WTC11 (cell line): ENCODE measurements around the gene USP22. TPM values are rescaled to one million over a fixed set of nuclear protein-coding genes. Genes with fewer than 3 reads are reported as not detected.

Source experiments
- ATAC-seq: fragments of 200-7000 bp; cut with Tn5 transposase; 2 replicates; pipeline ENCODE4 v1.10.0; 2021; ENCODE audit warnings: mild to moderate bottlenecking, moderate library complexity
- CTCF ChIA-PET: fragments of 300-600 bp; sonication (Branson Sonifier 250); formaldehyde crosslinking; loops from one replicate; lab custom pipeline; 2021; ENCODE audit warnings: antibody characterized with exemption; lab: Charles Lee
- POLR2A ChIA-PET: fragments of 350-600 bp; sonication (Branson Sonifier 250); formaldehyde crosslinking; loops from one replicate; lab custom pipeline; 2021; ENCODE audit warnings: antibody characterized with exemption; lab: Charles Lee
- DNase-seq: peaks from one replicate; pipeline ENCODE4 v3.0.0; 2021; ENCODE audit warnings: low spot score
- H3K27ac Mint-ChIP-seq: 2 replicates; pipeline ENCODE4 v1.8.0; 2021; ENCODE audit warnings: mixed read lengths
- H3K27me3 Mint-ChIP-seq: 2 replicates; pipeline ENCODE4 v1.8.0; 2021; ENCODE audit warnings: low read depth, mild to moderate bottlenecking, moderate library complexity, mixed read lengths
- H3K36me3 Mint-ChIP-seq: 2 replicates; pipeline ENCODE4 v1.8.0; 2021; ENCODE audit warnings: mixed read lengths
- H3K4me1 Mint-ChIP-seq: 2 replicates; pipeline ENCODE4 v1.8.0; 2022; ENCODE audit warnings: mixed read lengths
- H3K4me3 Mint-ChIP-seq: 2 replicates; pipeline ENCODE4 v1.8.0; 2021; ENCODE audit warnings: mild to moderate bottlenecking, moderate library complexity, mixed read lengths
- H3K9me3 Mint-ChIP-seq: 2 replicates; pipeline ENCODE4 v1.8.0; 2021; ENCODE audit warnings: mixed read lengths
- ELF4 ChIP-seq: sonication (generic); formaldehyde crosslinking; IDR thresholded peaks from 2 replicates; pipeline ENCODE4 v1.8.1; 2022; ENCODE audit warnings: low read depth, mild to moderate bottlenecking, moderate library complexity, missing genetic modification reagents
- FOXK1 ChIP-seq: sonication (generic); formaldehyde crosslinking; IDR thresholded peaks from 2 replicates; pipeline ENCODE4 v1.8.0; 2022; ENCODE audit warnings: mild to moderate bottlenecking, moderate library complexity, missing genetic modification reagents
- JAZF1 ChIP-seq: fragments of 250-450 bp; sonication (Bioruptor Pico); IDR thresholded peaks from 2 replicates; pipeline ENCODE4 v1.9.0; 2021; ENCODE audit warnings: moderate library complexity, mild to moderate bottlenecking, inconsistent platforms
- MYBL2 ChIP-seq: sonication (generic); formaldehyde crosslinking; IDR thresholded peaks from 2 replicates; pipeline ENCODE4 v1.8.1; 2023; ENCODE audit warnings: mild to moderate bottlenecking, moderate library complexity, missing genetic modification reagents
- NFE2L1 ChIP-seq: sonication (generic); formaldehyde crosslinking; IDR thresholded peaks from 2 replicates; pipeline ENCODE4 v1.8.1; 2023; ENCODE audit warnings: missing genetic modification reagents
- SMAD3 ChIP-seq: sonication (generic); formaldehyde crosslinking; IDR thresholded peaks from 2 replicates; pipeline ENCODE4 v1.8.0; 2022; ENCODE audit warnings: missing genetic modification reagents, mild to moderate bottlenecking, borderline replicate concordance
- ZNF219 ChIP-seq: sonication (generic); formaldehyde crosslinking; IDR thresholded peaks from 2 replicates; pipeline ENCODE4 v1.8.0; 2023; ENCODE audit warnings: missing genetic modification reagents, mild to moderate bottlenecking, borderline replicate concordance
- ZNF232 ChIP-seq: sonication (generic); formaldehyde crosslinking; IDR thresholded peaks from 2 replicates; pipeline ENCODE4 v1.8.0; 2022; ENCODE audit warnings: mild to moderate bottlenecking, missing genetic modification reagents
- ZNF396 ChIP-seq: fragments of 250-450 bp; sonication (Bioruptor Pico); IDR thresholded peaks from 2 replicates; pipeline ENCODE4 v1.8.0; 2021; ENCODE audit warnings: mild to moderate bottlenecking, moderate library complexity, borderline replicate concordance
- total RNA-seq: library from RNA; stranded (reverse); gene quantifications from 3 replicates; pipeline ENCODE4 v1.2.3, GENCODE V29; 2021
- TF ChIP-seq, protein P1 (sequence below): sonication (generic); formaldehyde crosslinking; IDR thresholded peaks from 2 replicates; pipeline ENCODE4 v1.8.0; 2022; ENCODE audit warnings: missing genetic modification reagents
- TF ChIP-seq, protein P2 (sequence below): sonication (generic); formaldehyde crosslinking; IDR thresholded peaks from 2 replicates; pipeline ENCODE4 v1.8.1; 2022; ENCODE audit warnings: mild to moderate bottlenecking, moderate library complexity, missing genetic modification reagents
- TF ChIP-seq, protein P3 (sequence below): fragments of 250-450 bp; sonication (Bioruptor Pico); conservative IDR thresholded peaks from 2 replicates; pipeline ENCODE4 v1.9.0; 2021; ENCODE audit warnings: mild to moderate bottlenecking
- TF ChIP-seq, protein P4 (sequence below): sonication (generic); formaldehyde crosslinking; IDR thresholded peaks from 2 replicates; pipeline ENCODE4 v1.8.0; 2023; ENCODE audit warnings: missing genetic modification reagents, mild to moderate bottlenecking, borderline replicate concordance
- TF ChIP-seq, protein P5 (sequence below): sonication (generic); formaldehyde crosslinking; conservative IDR thresholded peaks from 2 replicates; pipeline ENCODE4 v1.8.1; 2023; ENCODE audit warnings: mild to moderate bottlenecking, low read depth, missing genetic modification reagents, moderate library complexity
- TF ChIP-seq, protein P6 (sequence below): sonication (generic); formaldehyde crosslinking; IDR thresholded peaks from 2 replicates; pipeline ENCODE4 v1.8.1; 2023; ENCODE audit warnings: mild to moderate bottlenecking, missing genetic modification reagents

The USP22 gene
- total RNA-seq, 1 experiment from 2014 or later: 289 TPM

DNA sequence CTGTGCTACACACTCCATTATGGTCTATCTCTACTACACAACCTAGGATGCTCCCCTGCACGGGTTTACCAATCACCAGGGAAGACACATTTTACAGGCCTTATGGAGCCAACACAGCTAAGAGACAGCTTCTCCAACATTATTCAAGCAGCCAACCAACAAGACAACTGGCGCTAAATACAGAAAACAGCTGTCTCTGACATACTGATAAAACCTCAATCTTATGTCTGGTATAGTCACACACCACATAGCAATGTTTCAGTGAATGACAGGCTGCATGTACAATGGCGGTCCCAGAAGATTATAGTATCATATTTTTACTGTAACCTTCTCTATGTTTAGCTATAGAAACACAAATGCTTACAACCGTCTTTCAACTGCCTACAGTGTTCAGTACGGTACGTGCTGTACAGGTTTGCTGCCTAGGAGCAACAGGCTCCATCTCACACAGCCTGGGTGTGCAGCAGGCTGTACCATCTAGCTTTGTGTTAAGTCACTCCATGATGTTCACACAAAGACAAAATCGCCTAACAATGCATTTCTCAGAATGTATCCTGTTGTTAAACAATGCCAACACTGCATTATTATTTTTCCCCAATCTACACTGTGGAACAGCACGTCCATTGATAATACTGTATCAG lies 10.9 kb downstream of the USP22 start:
- ChIA-PET CTCF (interaction anchor here (1.6 to 1.8 kb wide), 2 partner anchors 11 to 426 kb away, joined by 6 to 12 read pairs; partner anchors contain the start of gene USP22), POLR2A (no interaction called here)
- Mint-ChIP-seq H3K36me3 (peaks cover 27% of the 10 kb centered on the region), H3K4me3 (no peak overlapping the region), H3K9me3 (no peaks in the 10 kb centered on the region), H3K4me1 (peaks cover 75% of the 10 kb centered on the region), H3K27me3 (no peaks in the 10 kb centered on the region), H3K27ac (peak overlapping the region; percentile 69)
- no peak for ATAC-seq
- TF ChIP-seq, protein P1, sequence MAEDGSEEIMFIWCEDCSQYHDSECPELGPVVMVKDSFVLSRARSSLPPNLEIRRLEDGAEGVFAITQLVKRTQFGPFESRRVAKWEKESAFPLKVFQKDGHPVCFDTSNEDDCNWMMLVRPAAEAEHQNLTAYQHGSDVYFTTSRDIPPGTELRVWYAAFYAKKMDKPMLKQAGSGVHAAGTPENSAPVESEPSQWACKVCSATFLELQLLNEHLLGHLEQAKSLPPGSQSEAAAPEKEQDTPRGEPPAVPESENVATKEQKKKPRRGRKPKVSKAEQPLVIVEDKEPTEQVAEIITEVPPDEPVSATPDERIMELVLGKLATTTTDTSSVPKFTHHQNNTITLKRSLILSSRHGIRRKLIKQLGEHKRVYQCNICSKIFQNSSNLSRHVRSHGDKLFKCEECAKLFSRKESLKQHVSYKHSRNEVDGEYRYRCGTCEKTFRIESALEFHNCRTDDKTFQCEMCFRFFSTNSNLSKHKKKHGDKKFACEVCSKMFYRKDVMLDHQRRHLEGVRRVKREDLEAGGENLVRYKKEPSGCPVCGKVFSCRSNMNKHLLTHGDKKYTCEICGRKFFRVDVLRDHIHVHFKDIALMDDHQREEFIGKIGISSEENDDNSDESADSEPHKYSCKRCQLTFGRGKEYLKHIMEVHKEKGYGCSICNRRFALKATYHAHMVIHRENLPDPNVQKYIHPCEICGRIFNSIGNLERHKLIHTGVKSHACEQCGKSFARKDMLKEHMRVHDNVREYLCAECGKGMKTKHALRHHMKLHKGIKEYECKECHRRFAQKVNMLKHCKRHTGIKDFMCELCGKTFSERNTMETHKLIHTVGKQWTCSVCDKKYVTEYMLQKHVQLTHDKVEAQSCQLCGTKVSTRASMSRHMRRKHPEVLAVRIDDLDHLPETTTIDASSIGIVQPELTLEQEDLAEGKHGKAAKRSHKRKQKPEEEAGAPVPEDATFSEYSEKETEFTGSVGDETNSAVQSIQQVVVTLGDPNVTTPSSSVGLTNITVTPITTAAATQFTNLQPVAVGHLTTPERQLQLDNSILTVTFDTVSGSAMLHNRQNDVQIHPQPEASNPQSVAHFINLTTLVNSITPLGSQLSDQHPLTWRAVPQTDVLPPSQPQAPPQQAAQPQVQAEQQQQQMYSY (CRISPR knock-in tag): no peak
- TF ChIP-seq NFE2L1 (CRISPR knock-in tag) (no peak), JAZF1 (no peak)
- DNase-seq: no peak

DNA sequence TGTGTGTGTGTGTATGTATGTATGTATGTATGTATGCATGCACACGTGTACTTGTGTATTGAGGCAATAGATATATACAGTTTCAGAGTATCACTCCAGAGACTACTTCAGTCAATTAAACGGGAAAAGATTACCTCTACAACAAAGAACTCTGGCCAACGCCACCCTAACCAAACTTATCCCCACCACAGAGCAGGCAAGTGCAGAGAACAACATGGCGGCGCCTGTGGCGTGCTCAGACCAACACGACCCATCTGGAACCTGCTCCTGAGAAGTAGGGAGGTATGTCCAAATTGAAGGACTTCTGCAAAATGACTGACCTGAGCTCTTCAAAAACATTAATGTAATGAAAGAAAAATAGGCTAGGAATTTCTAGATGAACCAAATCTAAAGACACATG lies 12.4 kb downstream of the USP22 start:
- Mint-ChIP-seq H3K27me3 (no peaks in the 10 kb centered on the region), H3K9me3 (no peaks in the 10 kb centered on the region), H3K4me3 (no peak overlapping the region), H3K36me3 (peaks cover 38% of the 10 kb centered on the region), H3K4me1 (peaks cover 61% of the 10 kb centered on the region), H3K27ac (peak overlapping the region; percentile 73)
- POLR2A ChIA-PET: interaction anchor here (0.9 kb wide), 1 partner anchor 13 kb away, joined by 4 read pairs; the partner anchor contains the start of gene USP22
- TF ChIP-seq ELF4 (CRISPR knock-in tag): no peak
- TF ChIP-seq FOXK1 (CRISPR knock-in tag): no peak
- TF ChIP-seq SMAD3: no peak
- TF ChIP-seq, protein P2, sequence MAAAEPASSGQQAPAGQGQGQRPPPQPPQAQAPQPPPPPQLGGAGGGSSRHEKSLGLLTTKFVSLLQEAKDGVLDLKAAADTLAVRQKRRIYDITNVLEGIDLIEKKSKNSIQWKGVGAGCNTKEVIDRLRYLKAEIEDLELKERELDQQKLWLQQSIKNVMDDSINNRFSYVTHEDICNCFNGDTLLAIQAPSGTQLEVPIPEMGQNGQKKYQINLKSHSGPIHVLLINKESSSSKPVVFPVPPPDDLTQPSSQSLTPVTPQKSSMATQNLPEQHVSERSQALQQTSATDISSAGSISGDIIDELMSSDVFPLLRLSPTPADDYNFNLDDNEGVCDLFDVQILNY (CRISPR knock-in tag): no peak
- TF ChIP-seq, protein P3, sequence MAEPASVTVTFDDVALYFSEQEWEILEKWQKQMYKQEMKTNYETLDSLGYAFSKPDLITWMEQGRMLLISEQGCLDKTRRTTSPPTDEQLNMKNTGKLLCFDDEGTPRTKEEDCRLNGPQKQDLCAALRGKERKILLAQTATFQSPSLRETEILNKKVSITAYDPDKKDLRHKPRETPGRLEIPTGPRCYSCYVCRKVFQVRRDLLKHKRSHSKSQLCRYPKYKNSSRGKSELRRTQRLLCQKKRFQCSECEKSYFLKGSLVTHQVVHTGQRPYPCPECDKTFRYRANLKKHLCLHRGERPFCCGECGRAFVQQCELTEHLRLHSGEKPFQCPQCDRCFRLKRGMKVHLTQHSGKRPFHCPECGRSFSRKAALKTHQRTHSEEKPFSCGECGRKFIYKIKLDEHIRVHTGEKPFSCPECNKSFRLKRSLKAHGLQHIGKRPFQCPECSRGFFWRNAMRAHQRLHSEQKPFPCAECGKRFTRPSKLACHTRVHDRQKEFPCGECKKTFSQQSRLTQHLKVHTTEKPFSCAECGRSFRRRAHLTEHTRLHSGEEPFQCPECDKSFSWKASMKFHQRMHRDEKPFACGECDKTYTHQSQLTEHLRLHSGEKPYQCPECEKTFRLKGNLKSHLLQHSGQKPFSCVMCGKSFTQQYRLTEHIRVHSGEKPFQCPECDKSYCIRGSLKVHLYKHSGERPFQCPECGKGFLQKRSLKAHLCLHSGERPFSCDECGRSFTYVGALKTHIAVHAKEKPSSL (CRISPR knock-in tag): no peak
- no peak for TF ChIP-seq ZNF396
- no peak for TF ChIP-seq MYBL2 (CRISPR knock-in tag)
- TF ChIP-seq ZNF219 (CRISPR knock-in tag): no peak
- TF ChIP-seq, protein P4, sequence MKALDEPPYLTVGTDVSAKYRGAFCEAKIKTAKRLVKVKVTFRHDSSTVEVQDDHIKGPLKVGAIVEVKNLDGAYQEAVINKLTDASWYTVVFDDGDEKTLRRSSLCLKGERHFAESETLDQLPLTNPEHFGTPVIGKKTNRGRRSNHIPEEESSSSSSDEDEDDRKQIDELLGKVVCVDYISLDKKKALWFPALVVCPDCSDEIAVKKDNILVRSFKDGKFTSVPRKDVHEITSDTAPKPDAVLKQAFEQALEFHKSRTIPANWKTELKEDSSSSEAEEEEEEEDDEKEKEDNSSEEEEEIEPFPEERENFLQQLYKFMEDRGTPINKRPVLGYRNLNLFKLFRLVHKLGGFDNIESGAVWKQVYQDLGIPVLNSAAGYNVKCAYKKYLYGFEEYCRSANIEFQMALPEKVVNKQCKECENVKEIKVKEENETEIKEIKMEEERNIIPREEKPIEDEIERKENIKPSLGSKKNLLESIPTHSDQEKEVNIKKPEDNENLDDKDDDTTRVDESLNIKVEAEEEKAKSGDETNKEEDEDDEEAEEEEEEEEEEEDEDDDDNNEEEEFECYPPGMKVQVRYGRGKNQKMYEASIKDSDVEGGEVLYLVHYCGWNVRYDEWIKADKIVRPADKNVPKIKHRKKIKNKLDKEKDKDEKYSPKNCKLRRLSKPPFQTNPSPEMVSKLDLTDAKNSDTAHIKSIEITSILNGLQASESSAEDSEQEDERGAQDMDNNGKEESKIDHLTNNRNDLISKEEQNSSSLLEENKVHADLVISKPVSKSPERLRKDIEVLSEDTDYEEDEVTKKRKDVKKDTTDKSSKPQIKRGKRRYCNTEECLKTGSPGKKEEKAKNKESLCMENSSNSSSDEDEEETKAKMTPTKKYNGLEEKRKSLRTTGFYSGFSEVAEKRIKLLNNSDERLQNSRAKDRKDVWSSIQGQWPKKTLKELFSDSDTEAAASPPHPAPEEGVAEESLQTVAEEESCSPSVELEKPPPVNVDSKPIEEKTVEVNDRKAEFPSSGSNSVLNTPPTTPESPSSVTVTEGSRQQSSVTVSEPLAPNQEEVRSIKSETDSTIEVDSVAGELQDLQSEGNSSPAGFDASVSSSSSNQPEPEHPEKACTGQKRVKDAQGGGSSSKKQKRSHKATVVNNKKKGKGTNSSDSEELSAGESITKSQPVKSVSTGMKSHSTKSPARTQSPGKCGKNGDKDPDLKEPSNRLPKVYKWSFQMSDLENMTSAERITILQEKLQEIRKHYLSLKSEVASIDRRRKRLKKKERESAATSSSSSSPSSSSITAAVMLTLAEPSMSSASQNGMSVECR (CRISPR knock-in tag): no peak
- no peak for TF ChIP-seq ZNF232 (CRISPR knock-in tag)
- TF ChIP-seq, protein P5, sequence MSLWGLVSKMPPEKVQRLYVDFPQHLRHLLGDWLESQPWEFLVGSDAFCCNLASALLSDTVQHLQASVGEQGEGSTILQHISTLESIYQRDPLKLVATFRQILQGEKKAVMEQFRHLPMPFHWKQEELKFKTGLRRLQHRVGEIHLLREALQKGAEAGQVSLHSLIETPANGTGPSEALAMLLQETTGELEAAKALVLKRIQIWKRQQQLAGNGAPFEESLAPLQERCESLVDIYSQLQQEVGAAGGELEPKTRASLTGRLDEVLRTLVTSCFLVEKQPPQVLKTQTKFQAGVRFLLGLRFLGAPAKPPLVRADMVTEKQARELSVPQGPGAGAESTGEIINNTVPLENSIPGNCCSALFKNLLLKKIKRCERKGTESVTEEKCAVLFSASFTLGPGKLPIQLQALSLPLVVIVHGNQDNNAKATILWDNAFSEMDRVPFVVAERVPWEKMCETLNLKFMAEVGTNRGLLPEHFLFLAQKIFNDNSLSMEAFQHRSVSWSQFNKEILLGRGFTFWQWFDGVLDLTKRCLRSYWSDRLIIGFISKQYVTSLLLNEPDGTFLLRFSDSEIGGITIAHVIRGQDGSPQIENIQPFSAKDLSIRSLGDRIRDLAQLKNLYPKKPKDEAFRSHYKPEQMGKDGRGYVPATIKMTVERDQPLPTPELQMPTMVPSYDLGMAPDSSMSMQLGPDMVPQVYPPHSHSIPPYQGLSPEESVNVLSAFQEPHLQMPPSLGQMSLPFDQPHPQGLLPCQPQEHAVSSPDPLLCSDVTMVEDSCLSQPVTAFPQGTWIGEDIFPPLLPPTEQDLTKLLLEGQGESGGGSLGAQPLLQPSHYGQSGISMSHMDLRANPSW (CRISPR knock-in tag): no peak
- TF ChIP-seq, protein P6, sequence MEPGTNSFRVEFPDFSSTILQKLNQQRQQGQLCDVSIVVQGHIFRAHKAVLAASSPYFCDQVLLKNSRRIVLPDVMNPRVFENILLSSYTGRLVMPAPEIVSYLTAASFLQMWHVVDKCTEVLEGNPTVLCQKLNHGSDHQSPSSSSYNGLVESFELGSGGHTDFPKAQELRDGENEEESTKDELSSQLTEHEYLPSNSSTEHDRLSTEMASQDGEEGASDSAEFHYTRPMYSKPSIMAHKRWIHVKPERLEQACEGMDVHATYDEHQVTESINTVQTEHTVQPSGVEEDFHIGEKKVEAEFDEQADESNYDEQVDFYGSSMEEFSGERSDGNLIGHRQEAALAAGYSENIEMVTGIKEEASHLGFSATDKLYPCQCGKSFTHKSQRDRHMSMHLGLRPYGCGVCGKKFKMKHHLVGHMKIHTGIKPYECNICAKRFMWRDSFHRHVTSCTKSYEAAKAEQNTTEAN (CRISPR knock-in tag): no peak
- DNase-seq: no peak
- no peak for ATAC-seq
- CTCF ChIA-PET: interaction anchor here (0.6 to 1.8 kb wide), 2 partner anchors 10 to 13 kb away, joined by 3 to 6 read pairs; partner anchors contain the start of gene USP22
